CD4-positive, alpha-beta T cell (primary cell): ENCODE measurements around the gene PIK3C2G. TPM values are rescaled to one million over a fixed set of nuclear protein-coding genes. Genes with fewer than 3 reads are reported as not detected.

Experiments
- ATAC-seq: fragments of 200-7000 bp; cut with Tn5 transposase; one replicate; pipeline ENCODE4 v1.10.0; 2022; ENCODE audit warnings: mild to moderate bottlenecking; ENCODE audit not compliant: poor library complexity
- CTCF ChIA-PET: fragments of 350-600 bp; sonication (Branson Sonifier 250); formaldehyde crosslinking; loops from one replicate; lab custom pipeline; 2021; ENCODE audit warnings: antibody characterized with exemption, inconsistent platforms; lab: Charles Lee
- POLR2A ChIA-PET: fragments of 350-600 bp; sonication (Branson Sonifier 250); formaldehyde crosslinking; loops from one replicate; lab custom pipeline; 2021; ENCODE audit warnings: antibody characterized with exemption, inconsistent platforms; lab: Charles Lee
- DNase-seq, 14 experiments: peaks; one replicate each; pipeline ENCODE4 v3.0.0-alpha.2; 2013 to 2020; ENCODE audit warnings: mixed read lengths in 2 of 14
- H3K27ac ChIP-seq, 2 donors: one replicate each; pipeline versions ENCODE4 v1.5.1 to v1.7.0; 2013; ENCODE audit warnings: low read length in 2 of 2, low read depth in 1 of 2, mild to moderate bottlenecking in 1 of 2
- H3K27me3 ChIP-seq, 2 experiments: 1 replicate in 1 of 2; 2 replicates in 1 of 2; pipeline versions ENCODE4 v1.6.1 to v1.7.0; 2013; ENCODE audit warnings: low read length in 2 of 2, control low read depth in 1 of 2, mild to moderate bottlenecking in 1 of 2, moderate library complexity in 1 of 2; ENCODE audit not compliant: insufficient read depth in 2 of 2, control insufficient read depth in 1 of 2
- H3K36me3 ChIP-seq: one replicate; pipeline ENCODE4 v1.6.1; 2013; ENCODE audit warnings: low read length, control low read depth; ENCODE audit not compliant: insufficient read depth
- H3K4me1 ChIP-seq: one replicate; pipeline ENCODE4 v1.6.1; 2013; ENCODE audit warnings: low read length, control low read depth; ENCODE audit not compliant: insufficient read depth
- H3K4me3 ChIP-seq: one replicate; pipeline ENCODE4 v1.5.1; 2013; ENCODE audit warnings: mild to moderate bottlenecking, low read length, moderate library complexity
- H3K9me3 ChIP-seq, 2 experiments: 1 replicate in 1 of 2; 2 replicates in 1 of 2; pipeline versions ENCODE4 v1.6.1 to v1.7.0; 2013; ENCODE audit warnings: low read length in 2 of 2, mild to moderate bottlenecking in 2 of 2, control low read depth in 1 of 2, moderate library complexity in 1 of 2; ENCODE audit not compliant: control insufficient read depth in 1 of 2, insufficient read depth in 1 of 2
- H3K27ac Mint-ChIP-seq: one replicate; pipeline ENCODE4 v1.8.0; 2020; ENCODE audit warnings: mixed read lengths
- H3K27me3 Mint-ChIP-seq: one replicate; pipeline ENCODE4 v1.8.0; 2021; ENCODE audit warnings: mixed read lengths
- H3K36me3 Mint-ChIP-seq: one replicate; pipeline ENCODE4 v1.8.0; 2021; ENCODE audit warnings: low read depth, mixed read lengths
- H3K4me1 Mint-ChIP-seq: one replicate; pipeline ENCODE4 v1.8.0; 2021; ENCODE audit warnings: low read depth, mixed read lengths
- H3K4me3 Mint-ChIP-seq: one replicate; pipeline ENCODE4 v1.8.0; 2020; ENCODE audit warnings: mild to moderate bottlenecking, mixed read lengths
- H3K9me3 Mint-ChIP-seq: one replicate; pipeline ENCODE4 v1.8.0; 2020; ENCODE audit warnings: mixed read lengths
- CTCF ChIP-seq: fragments of 200-600 bp; IDR thresholded peaks from one replicate; pipeline ENCODE4 v1.8.0; 2022; ENCODE audit warnings: antibody characterized with exemption, mild to moderate bottlenecking
- intact Hi-C, 2 experiments: fragments of 100-400 bp; cut with DNase I in 1 of 2; cut with micrococcal nuclease in 1 of 2; formaldehyde crosslinking; loops; one replicate each; pipeline versions ENCODE4 v1.15.1 to v1.9.0; 2023 to 2025; cut with DNase I, micrococcal nuclease
- total RNA-seq, 174 experiments: library from RNA in 2 of 174; stranded (reverse) in 2 of 174; gene quantifications; one replicate each; pipeline ENCODE4 v1.2.3 and lab custom pipeline; 2021 to 2026

Gene PIK3C2G
- total RNA-seq, 2 experiments from 2014 or later, result not detected

- no peak for TF ChIP-seq CTCF
- ChIA-PET CTCF (no interaction called here), POLR2A (no interaction called here)
- no peak overlapping the region for H3K27ac Mint-ChIP-seq
- Histone ChIP-seq H3K36me3 (no peaks in the 10 kb centered on the region), H3K9me3 (peaks cover 0 to 2% of the 10 kb centered on the region in 2 experiments), H3K27me3 (no peaks in the 10 kb centered on the region), H3K4me1 (no peaks in the 10 kb centered on the region), H3K27ac (no peak overlapping the region), H3K4me3 (no peak overlapping the region)
- peaks cover 2% of the 10 kb centered on the region for H3K9me3 Mint-ChIP-seq
- intact Hi-C loops, result no loop called here
- ATAC-seq (no peak), DNase-seq (no peak)
- H3K27me3 Mint-ChIP-seq, result no peaks in the 10 kb centered on the region
- no peaks in the 10 kb centered on the region for H3K36me3 Mint-ChIP-seq
- no peaks in the 10 kb centered on the region for H3K4me1 Mint-ChIP-seq
- H3K4me3 Mint-ChIP-seq, result no peak overlapping the region
These were observed 200.4 kb downstream of the PIK3C2G start for GRCh38 chr12:18461758-18462157.

GRCh38 chr12:18462442-18462841 is 201.1 kb downstream of the PIK3C2G start:
- no peaks in the 10 kb centered on the region for H3K27me3 ChIP-seq
- H3K36me3 ChIP-seq, result no peaks in the 10 kb centered on the region
- H3K4me3 ChIP-seq, result no peak overlapping the region
- peaks cover 2% of the 10 kb centered on the region for H3K9me3 Mint-ChIP-seq
- no peak for TF ChIP-seq CTCF
- ATAC-seq, result no peak
- H3K36me3 Mint-ChIP-seq, result no peaks in the 10 kb centered on the region
- H3K4me1 ChIP-seq, result no peaks in the 10 kb centered on the region
- no peaks in the 10 kb centered on the region for H3K27me3 Mint-ChIP-seq
- intact Hi-C loops, result no loop called here
- ChIA-PET POLR2A (no interaction called here), CTCF (no interaction called here)
- H3K27ac ChIP-seq, result no peak overlapping the region
- no peak overlapping the region for H3K27ac Mint-ChIP-seq
- no peak for DNase-seq
- H3K4me1 Mint-ChIP-seq, result no peaks in the 10 kb centered on the region
- peaks cover 0 to 2% of the 10 kb centered on the region in 2 experiments for H3K9me3 ChIP-seq
- no peak overlapping the region for H3K4me3 Mint-ChIP-seq

GRCh38 chr12:18467620-18468245 is 206.4 kb downstream of the PIK3C2G start:
- no peak for ATAC-seq
- no peaks in the 10 kb centered on the region for H3K36me3 Mint-ChIP-seq
- no peak overlapping the region for H3K4me3 ChIP-seq
- POLR2A ChIA-PET, result no interaction called here
- no peaks in the 10 kb centered on the region for H3K4me1 Mint-ChIP-seq
- H3K36me3 ChIP-seq, result no peaks in the 10 kb centered on the region
- H3K4me1 ChIP-seq, result no peaks in the 10 kb centered on the region
- no peak overlapping the region for H3K27ac ChIP-seq
- no peak overlapping the region for H3K27ac Mint-ChIP-seq
- H3K27me3 Mint-ChIP-seq, result no peaks in the 10 kb centered on the region
- no peaks in the 10 kb centered on the region for H3K9me3 ChIP-seq
- H3K27me3 ChIP-seq, result no peaks in the 10 kb centered on the region
- CTCF ChIA-PET, result no interaction called here
- intact Hi-C loops, result no loop called here
- no peaks in the 10 kb centered on the region for H3K9me3 Mint-ChIP-seq
- DNase-seq, result no peak
- no peak for TF ChIP-seq CTCF
- H3K4me3 Mint-ChIP-seq, result no peak overlapping the region
